ENCODE measurements around the gene C1QTNF2.

DNA sequence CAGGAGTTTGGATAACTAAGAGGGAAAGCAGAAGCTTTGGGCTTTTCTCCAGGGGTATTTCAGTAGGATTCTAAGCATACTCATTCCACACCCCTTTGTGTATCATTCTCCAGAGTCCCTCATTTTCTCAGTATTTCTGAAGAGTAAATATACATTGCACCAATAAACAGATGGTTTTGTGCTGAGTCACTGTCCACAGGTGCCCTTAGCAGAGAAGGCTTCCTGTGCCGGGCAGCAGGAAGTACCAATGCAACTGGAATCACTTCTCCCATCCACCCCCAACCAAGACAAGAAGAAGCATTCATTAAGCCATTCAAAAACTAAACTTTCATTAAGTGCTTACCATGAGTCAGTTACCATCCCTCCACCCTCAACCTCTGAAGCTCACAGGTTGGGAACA is 54.5 kb downstream of the C1QTNF2 start:
- TF ChIP-seq EZH2 (optimal IDR thresholded peaks at IDR 0.05; ENCODE audit: low read depth, low read length) = no peak
- TF ChIP-seq, protein P1, sequence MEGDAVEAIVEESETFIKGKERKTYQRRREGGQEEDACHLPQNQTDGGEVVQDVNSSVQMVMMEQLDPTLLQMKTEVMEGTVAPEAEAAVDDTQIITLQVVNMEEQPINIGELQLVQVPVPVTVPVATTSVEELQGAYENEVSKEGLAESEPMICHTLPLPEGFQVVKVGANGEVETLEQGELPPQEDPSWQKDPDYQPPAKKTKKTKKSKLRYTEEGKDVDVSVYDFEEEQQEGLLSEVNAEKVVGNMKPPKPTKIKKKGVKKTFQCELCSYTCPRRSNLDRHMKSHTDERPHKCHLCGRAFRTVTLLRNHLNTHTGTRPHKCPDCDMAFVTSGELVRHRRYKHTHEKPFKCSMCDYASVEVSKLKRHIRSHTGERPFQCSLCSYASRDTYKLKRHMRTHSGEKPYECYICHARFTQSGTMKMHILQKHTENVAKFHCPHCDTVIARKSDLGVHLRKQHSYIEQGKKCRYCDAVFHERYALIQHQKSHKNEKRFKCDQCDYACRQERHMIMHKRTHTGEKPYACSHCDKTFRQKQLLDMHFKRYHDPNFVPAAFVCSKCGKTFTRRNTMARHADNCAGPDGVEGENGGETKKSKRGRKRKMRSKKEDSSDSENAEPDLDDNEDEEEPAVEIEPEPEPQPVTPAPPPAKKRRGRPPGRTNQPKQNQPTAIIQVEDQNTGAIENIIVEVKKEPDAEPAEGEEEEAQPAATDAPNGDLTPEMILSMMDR (IDR thresholded peaks at IDR 0.05; ENCODE audit: low read length) = no peak
